HG03159 (cell line): Measurements from ENCODE around the gene PDHB.

Experiments used
- ATAC-seq: cut with Tn5 transposase; IDR thresholded peaks from one replicate; pipeline ENCODE4 v1.9.1; 2021; ENCODE audit warnings: mild to moderate bottlenecking, moderate library complexity; ENCODE audit not compliant: unreplicated experiment

The PDHB gene

GRCh38 chr3:58433400-58434167 is at the start of gene PDHB:
PDHB (minus strand) TSS chr3:58433832; CDS start chr3:58433809, 23 bp downstream.
- ATAC-seq, result peak; percentile 95

DNA sequence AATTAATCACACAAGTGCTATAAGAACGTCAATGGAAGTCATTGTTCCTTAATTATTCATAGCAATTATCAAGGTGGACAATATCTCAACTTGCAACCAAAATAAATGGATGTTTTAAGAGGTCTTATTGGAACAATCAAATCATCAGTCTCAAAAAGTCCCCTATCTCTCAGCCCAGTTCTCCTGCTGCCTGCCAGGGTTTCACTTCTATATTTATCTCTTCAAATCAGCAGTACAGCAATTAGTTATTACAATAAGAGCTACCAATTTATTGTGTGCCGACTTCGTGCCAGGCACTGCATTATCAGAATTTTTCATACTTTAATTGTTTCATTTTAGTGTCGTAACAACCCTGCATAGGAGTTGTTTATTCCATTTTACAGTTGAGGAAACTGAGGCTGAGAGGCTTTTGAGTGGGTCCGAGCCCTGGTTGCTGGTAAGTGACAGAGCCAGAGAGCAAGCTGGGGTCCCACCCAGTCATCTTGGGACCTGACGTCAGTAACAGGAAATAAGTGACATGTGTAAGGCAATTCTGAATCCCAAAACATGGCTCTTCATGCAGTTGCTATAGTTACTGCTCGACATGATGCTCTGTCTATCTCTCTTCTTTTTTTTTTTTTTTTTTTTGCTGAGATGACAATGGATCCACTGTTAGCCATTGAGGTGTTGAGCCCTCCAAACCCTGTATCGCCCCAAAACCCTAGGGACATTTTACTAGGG is 49.4 kb upstream of the PDHB start:
- no peak for ATAC-seq

GRCh38 chr3:58480309-58480708 is 46.7 kb upstream of the PDHB start:
- ATAC-seq, result no peak

- ATAC-seq, result no peak
Observed at GRCh38 chr3:58478781-58479180, 45.1 kb upstream of the PDHB start.

DNA sequence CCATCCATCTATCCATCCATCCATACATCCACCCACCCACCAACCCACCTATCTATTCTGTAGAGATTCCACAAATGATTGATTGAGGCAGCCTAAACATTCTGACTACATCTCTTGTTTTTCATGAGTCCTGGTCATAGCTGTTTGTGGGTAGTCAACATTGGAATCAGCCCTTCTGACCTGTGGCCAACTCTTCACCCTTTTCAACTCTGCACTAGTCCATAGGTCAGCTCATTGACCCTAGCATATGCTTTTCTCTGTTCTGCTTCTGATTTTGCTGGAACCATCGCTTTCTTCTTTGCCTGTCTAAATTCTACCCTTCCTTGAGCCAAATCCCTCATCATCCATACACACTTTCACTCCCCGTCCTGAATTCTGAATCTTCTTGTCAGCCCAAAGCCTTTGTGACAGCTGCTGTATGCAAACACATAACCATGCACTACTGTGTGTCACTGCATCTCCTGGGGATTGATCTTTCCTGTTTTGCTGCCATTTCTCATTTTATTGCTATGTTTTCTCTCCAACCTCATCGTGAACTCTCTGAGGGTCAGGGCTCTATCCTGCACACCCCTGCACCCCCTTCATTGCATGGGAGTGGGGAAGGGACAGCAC is 41.4 kb upstream of the PDHB start:
- no peak for ATAC-seq

- ATAC-seq, result no peak
Observed at GRCh38 chr3:58474348-58474911, 40.8 kb upstream of the PDHB start.

DNA sequence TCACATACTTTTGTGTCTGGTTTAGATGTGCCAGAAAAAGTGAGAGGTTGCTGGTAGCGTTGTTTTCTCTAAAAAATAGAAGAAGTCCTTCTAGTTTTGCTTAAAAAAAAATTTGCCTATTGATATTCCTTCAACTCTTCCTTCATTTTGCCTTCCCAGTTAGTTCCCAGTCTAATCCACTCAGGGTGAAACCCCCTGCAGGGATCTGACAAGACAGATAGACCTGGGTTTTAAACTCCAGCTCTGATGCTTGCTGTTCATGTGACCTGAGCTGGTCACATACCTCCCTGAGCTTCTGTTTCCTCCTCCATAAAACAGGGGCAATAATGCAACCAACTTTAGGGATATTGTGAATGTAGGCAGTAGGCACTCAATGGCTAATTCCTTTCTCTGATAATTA is 39.6 kb upstream of the PDHB start:
- ATAC-seq, result no peak

DNA sequence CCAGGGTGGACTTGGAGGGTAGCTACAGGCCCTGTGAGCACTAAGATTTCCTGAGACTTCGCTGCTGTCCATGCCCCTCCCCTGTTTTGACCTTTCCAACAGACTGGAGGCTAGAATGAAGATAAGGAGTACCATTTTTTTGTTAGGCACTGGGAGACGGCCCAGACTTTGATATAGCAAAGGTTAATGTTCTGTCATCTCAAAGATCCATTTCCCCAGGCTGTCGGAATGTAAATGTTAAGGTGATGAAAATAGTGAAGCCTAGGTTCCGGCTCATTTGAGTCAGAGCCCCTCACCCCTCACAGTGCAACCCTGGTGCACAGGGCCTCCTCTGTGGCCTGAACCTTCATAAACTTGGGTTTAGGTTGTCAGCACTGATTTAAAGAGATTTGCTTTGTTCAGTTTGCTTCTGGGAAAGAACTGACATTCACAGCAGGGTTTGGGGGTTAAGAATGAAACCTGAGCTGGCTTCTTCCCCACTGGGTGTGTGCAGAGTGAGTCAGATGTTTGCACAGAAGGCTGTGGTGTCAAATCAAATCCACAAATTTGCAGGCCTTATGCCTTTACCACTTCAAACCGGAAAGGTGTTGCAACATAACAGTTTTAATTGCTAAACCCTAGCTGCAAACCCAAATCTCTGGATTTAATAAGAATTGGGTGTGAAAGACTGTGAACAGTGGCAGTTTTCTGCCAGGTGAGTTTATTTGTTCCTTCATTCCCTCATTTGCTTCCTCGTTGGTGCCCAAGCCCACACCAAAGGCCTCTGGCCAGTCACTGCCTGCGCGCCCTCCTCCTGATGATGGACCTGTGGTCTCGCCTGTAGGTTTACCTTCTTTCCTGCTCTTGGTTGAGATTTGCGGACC is 37.6 kb upstream of the PDHB start:
- ATAC-seq, result no peak

DNA sequence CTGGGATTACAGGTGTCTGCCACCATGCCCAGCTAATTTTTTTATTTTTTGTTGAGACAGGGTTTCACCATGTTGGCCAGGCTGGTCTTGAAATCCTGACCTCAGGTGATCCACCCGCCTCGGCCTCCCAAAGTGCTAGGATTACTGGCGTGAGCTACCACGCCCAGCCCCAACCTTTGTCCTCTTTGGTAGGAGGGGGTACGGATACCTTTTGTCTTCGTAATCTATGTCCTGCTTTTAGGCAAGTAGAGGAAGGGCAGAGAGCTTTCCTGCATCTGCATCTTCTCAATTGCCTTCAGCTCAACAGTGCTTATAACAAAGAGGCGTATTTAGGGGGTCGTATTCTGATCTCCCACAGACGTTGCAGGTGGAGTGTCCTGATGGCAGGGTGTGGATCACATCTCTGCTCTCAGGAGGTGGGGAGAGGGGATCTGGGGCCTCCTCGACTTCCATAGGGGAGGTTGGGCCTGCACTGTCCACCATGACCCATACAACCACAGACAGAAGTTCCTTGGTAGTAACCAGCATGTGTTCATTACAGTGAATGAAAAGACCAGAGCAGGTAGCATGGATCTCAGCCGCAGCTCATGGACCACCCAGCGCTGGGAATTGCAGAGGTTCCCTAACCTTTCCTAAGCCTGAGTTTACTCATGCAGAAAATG is 36.9 kb upstream of the PDHB start:
- no peak for ATAC-seq

- ATAC-seq, result no peak
Observed at GRCh38 chr3:58469096-58469495, 35.5 kb upstream of the PDHB start.

DNA sequence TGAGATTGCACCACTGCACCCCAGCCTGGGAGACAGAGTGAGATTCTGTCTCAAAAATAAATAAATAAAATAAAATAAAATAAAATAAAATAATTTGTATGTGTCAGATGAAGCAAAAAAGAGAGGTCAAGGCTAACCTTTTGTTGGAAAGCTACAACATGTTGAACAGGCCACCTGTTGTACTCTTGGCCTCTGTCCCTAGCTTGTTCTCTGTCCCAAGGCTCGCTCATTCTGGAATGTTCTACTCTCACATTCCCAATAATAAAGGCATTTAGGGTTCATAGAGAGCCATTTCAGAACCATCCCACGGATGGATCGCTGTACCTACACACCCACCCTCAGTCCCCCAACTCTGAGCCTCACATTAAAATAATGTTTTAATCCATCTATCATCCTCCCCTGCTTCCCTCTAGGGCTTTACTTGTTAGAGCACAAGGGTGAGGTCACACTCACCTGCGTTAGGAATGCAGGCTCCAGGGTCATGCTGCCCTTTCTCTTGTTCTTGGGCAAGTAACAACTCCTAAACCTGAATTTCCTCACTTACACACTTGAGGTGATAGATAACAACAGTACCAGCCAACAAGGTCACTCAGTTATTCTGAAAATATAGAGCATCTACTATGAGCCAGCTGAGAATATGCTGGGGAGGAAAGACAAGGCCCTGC is 33.4 kb upstream of the PDHB start:
- no peak for ATAC-seq

DNA sequence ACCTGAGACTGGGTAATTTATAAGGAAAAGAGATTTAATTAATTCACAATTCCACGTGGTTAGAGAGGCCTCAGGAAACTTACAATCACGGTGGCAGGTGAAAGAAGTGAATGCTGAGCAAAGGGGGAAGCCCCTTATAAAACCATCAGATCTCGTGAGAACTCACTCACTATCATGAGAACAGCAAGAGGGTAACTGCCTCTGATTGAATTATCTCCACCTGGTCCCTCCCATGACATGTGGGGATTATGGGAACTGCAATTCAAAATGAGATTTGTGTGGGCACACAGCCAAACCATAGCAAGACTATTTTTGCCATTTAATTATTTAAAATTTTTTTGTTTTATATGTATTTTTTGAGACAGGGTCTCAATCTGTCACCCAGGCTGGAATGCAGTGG is 31.2 kb upstream of the PDHB start:
- ATAC-seq, result no peak

- ATAC-seq, result no peak
Observed at GRCh38 chr3:58463942-58464271, 30.3 kb upstream of the PDHB start.

GRCh38 chr3:58463181-58463941 is 29.7 kb upstream of the PDHB start:
- ATAC-seq, result peak; percentile 70

DNA sequence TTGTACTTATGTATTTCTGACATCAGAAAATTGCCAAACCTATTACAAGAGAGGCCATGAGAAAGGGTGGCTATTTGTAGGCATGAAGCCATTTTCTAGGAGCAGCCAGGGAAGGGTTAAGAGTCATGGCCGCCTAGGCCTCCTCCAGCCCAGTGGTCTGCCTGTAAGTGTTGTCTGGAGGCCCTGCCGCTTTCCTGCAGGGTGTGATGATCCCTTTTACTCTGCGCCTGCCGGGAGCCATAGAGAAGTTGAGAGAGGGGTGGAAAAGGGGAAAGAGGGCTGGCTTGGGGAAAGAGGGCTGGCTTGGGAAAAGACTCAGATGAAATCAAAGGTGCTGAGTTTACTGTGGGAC is 29.2 kb upstream of the PDHB start:
- ATAC-seq, result no peak

- no peak for ATAC-seq
Observed at GRCh38 chr3:58459160-58459559, 25.5 kb upstream of the PDHB start.

- no peak for ATAC-seq
Observed at GRCh38 chr3:58452176-58452575, 18.5 kb upstream of the PDHB start.

GRCh38 chr3:58441514-58442450 is 8.2 kb upstream of the PDHB start:
- no peak for ATAC-seq
